HepG2 (cell line): ENCODE data around the gene TPBG. TPM values are rescaled to one million over a fixed set of nuclear protein-coding genes. Genes with fewer than 3 reads are reported as not detected.
A peak's percentile ranks its signal among the peaks of the same experiment; 100 is the strongest.

Source experiments
- ATAC-seq: fragments of 200-7000 bp; cut with Tn5 transposase; 3 replicates; pipeline ENCODE4 v1.9.1; 2020; ENCODE audit warnings: mild to moderate bottlenecking, moderate library complexity
- BruUV-seq: library from RNA; stranded (reverse); fragments of 400-500 nt; replicated peaks from 2 replicates; lab custom pipeline; 2021; lab: Mats Ljungman, UMichigan
- CTCF ChIA-PET: fragments of 300-600 bp; formaldehyde crosslinking; extraction: SDS; loops from one replicate; lab custom pipeline; 2021; ENCODE audit warnings: low total read pairs, inconsistent platforms, low intra/inter-chr PET ratio; lab: Yijun Ruan, JAX
- POLR2A ChIA-PET: fragments of 350-600 bp; sonication (Branson Sonifier 250); formaldehyde crosslinking; loops from one replicate; lab custom pipeline; 2020; ENCODE audit warnings: antibody characterized with exemption, inconsistent platforms; lab: Yijun Ruan, JAX
- DNase-seq: peaks from one replicate; pipeline ENCODE4 v3.0.0-alpha.2; 2015; ENCODE audit warnings: low spot score
- FAIRE-seq: peaks from 3 replicates; lab custom pipeline; 2011; peaks lifted over from hg19 to GRCh38; lab: Jason Lieb, UNC
- H2AFZ ChIP-seq: one replicate; pipeline ENCODE4 v1.6.1; 2011; ENCODE audit warnings: low read length, inconsistent platforms
- H3K27ac ChIP-seq: fragments of 300-600 bp; 3 replicates; pipeline ENCODE4 v1.8.0; 2011; ENCODE audit warnings: mixed run types, mild to moderate bottlenecking, mixed read lengths, low read length, inconsistent platforms; ENCODE audit not compliant: insufficient read depth; ENCODE audit errors: extremely low read length
- H3K27me3 ChIP-seq, 2 experiments: fragments of 200-600 bp in 1 of 2; 2 replicates in 1 of 2; 3 replicates in 1 of 2; pipeline versions ENCODE4 v1.6.0 to v1.8.0; 2011; ENCODE audit warnings: low read length in 2 of 2, mild to moderate bottlenecking in 2 of 2, moderate library complexity in 2 of 2, inconsistent platforms in 1 of 2; ENCODE audit not compliant: insufficient read depth in 2 of 2, control insufficient read depth in 1 of 2
- H3K36me3 ChIP-seq, 2 experiments: fragments of 200-600 bp in 1 of 2; replicated peaks in 1 of 2; 2 replicates in 1 of 2; 3 replicates in 1 of 2; pipeline versions ENCODE4 v1.5.1 to v1.8.0; 2011; ENCODE audit warnings: low read length in 2 of 2, inconsistent platforms in 1 of 2; ENCODE audit not compliant: insufficient read depth in 2 of 2, control insufficient read depth in 1 of 2
- H3K4me1 ChIP-seq: 2 replicates; pipeline ENCODE4 v1.5.1; 2012; ENCODE audit warnings: low read length, inconsistent platforms; ENCODE audit not compliant: insufficient read depth
- H3K4me2 ChIP-seq: 2 replicates; pipeline ENCODE4 v1.6.0; 2011; ENCODE audit warnings: low read depth, low read length, inconsistent platforms
- H3K4me3 ChIP-seq, 3 experiments: fragments of 200-600 bp in 1 of 3; sonication (generic), shearing (Covaris generic) in 1 of 3; replicated peaks in 1 of 3; 2 replicates each; pipeline ENCODE4 v1.5.1; 2011 to 2016; ENCODE audit warnings: low read length in 3 of 3, inconsistent platforms in 2 of 3, low read depth in 2 of 3, mild to moderate bottlenecking in 2 of 3, control low read depth in 1 of 3, mixed read lengths in 1 of 3; ENCODE audit not compliant: insufficient read depth in 1 of 3
- H3K79me2 ChIP-seq: one replicate; pipeline ENCODE4 v1.6.1; 2011; ENCODE audit warnings: low read length, inconsistent platforms; ENCODE audit not compliant: insufficient read depth
- H3K9ac ChIP-seq: 2 replicates; pipeline ENCODE4 v1.6.0; 2011; ENCODE audit warnings: mild to moderate bottlenecking, low read depth, low read length, inconsistent platforms; ENCODE audit not compliant: insufficient read depth
- H3K9me3 ChIP-seq: 2 replicates; pipeline ENCODE4 v1.5.1; 2012; ENCODE audit warnings: mild to moderate bottlenecking, low read length
- H4K20me1 ChIP-seq: 2 replicates; pipeline ENCODE4 v1.6.0; 2011; ENCODE audit warnings: inconsistent platforms, mild to moderate bottlenecking, low read length, moderate library complexity; ENCODE audit not compliant: insufficient read depth
- CTCF ChIP-seq: sonication (generic); formaldehyde crosslinking; IDR thresholded peaks from 2 replicates; pipeline ENCODE4 v1.5.0; 2020; ENCODE audit warnings: mild to moderate bottlenecking, missing genetic modification reagents, moderate library complexity
- HMGXB3 ChIP-seq: sonication (generic); formaldehyde crosslinking; IDR thresholded peaks from 2 replicates; pipeline ENCODE4 v1.4.0; 2020; ENCODE audit warnings: missing genetic modification reagents, borderline replicate concordance
- KDM3A ChIP-seq: IDR thresholded peaks from 2 replicates; pipeline ENCODE4 v1.6.1; 2018; ENCODE audit warnings: low read depth, missing compliant biosample characterization
- MIER2 ChIP-seq: IDR thresholded peaks from 2 replicates; pipeline ENCODE4 v1.6.1; 2016; ENCODE audit warnings: missing biosample characterization, missing genetic modification reagents
- PATZ1 ChIP-seq: sonication (generic); formaldehyde crosslinking; IDR thresholded peaks from 2 replicates; pipeline ENCODE4 v1.4.0; 2020; ENCODE audit warnings: missing genetic modification reagents
- STAG1 ChIP-seq: sonication (generic); formaldehyde crosslinking; IDR thresholded peaks from 2 replicates; pipeline ENCODE4 v1.4.0; 2020; ENCODE audit warnings: missing genetic modification reagents
- TP53 ChIP-seq: sonication (generic); formaldehyde crosslinking; conservative IDR thresholded peaks from 2 replicates; pipeline ENCODE4 v1.4.0; 2020; ENCODE audit warnings: missing genetic modification reagents
- ZNF136 ChIP-seq: sonication (generic); formaldehyde crosslinking; IDR thresholded peaks from 2 replicates; pipeline ENCODE4 v1.8.1; 2022; ENCODE audit warnings: low read depth, mild to moderate bottlenecking, moderate library complexity, missing genetic modification reagents
- ZNF432 ChIP-seq: sonication (generic); formaldehyde crosslinking; IDR thresholded peaks from 2 replicates; pipeline ENCODE4 v1.5.0; 2020; ENCODE audit warnings: missing genetic modification reagents, mild to moderate bottlenecking, borderline replicate concordance
- ZNF850 ChIP-seq: sonication (generic); formaldehyde crosslinking; conservative IDR thresholded peaks from 2 replicates; pipeline ENCODE4 v1.9.0; 2021; ENCODE audit warnings: mild to moderate bottlenecking, missing genetic modification reagents
- WGBS: methylation state at CpG from one replicate; pipeline ENCODE4 v1.1.6; 2017; ENCODE audit warnings: low lambda C conversion rate; 5-methylcytosine and 5-hydroxymethylcytosine counted together
- in situ Hi-C: cut with HindIII; loops from 2 replicates; pipeline ENCODE4 v1.10.0; 2017; ENCODE audit warnings: low pct_unique_long_range_greater_than_20kb; ENCODE audit not compliant: extremely low pct_ligation_motif_present
- intact Hi-C: fragments of 100-400 bp; cut with micrococcal nuclease; formaldehyde crosslinking; loops from one replicate; pipeline ENCODE4 v1.10.0; 2022; ENCODE audit not compliant: unreplicated experiment
- polyA plus RNA-seq, 8 experiments: library from polyadenylated mRNA; depleted of rRNA in 3 of 8; stranded (reverse) in 7 of 8; unstranded in 1 of 8; fragments of >200 nt; fragmentation: Illumina TruSeq in 4 of 8; extraction: Trizol in 4 of 8; gene quantifications; 2 replicates each; pipeline versions ENCODE4 v1.2.1 to v1.2.3, GENCODE V29; 2011 to 2016; ENCODE audit warnings: low read depth in 4 of 8, missing spikeins in 1 of 8, mixed read lengths in 1 of 8; ENCODE audit not compliant: insufficient read depth in 1 of 8
- total RNA-seq, 5 experiments: library from RNA; depleted of rRNA; stranded (reverse); fragments of >200 nt; fragmentation: Illumina TruSeq; extraction: Trizol; gene quantifications; 2 replicates each; pipeline ENCODE4 v1.2.3, GENCODE V29; 2016; ENCODE audit warnings: low read depth in 1 of 5

Gene TPBG
- total and polyA plus RNA-seq, 2 of the 13 experiments (the other 11 are each of a cell fraction or from before 2014, with no cell fraction given), result 0.73 to 0.75 TPM

GRCh38 chr6:82330171-82330804 lies 33.3 kb upstream of the TPBG start (continued):
- TF ChIP-seq ZNF850 (CRISPR knock-in tag) (no peak), PATZ1 (CRISPR knock-in tag) (no peak), ZNF136 (CRISPR knock-in tag) (no peak), MIER2 (no peak), KDM3A (CRISPR knock-in tag) (no peak)
- TF ChIP-seq, all 625 proteins: peak for 0

GRCh38 chr6:82331031-82331773 lies 32.4 kb upstream of the TPBG start:
- intact Hi-C loops, result no loop called here
- in situ Hi-C loops, result no loop called here
- ATAC-seq (peak; percentile 31; the same call in 1 of the 3 replicates), DNase-seq (no peak)
- H3K9me3 ChIP-seq, result no peaks in the 10 kb centered on the region
- H3K4me2 ChIP-seq, result no peak overlapping the region
- H3K4me1 ChIP-seq, result no peaks in the 10 kb centered on the region
- no peaks in the 10 kb centered on the region for H3K36me3 ChIP-seq
- H3K27me3 ChIP-seq, result no peaks in the 10 kb centered on the region
- H3K79me2 ChIP-seq, result no peaks in the 10 kb centered on the region
- H4K20me1 ChIP-seq, result no peaks in the 10 kb centered on the region
- CTCF ChIA-PET, result no interaction called here
- 0% methylated on average over 2 of the region's 2 CpGs for WGBS
- POLR2A ChIA-PET, result no interaction called here
- no peak overlapping the region for H3K27ac ChIP-seq
- TF ChIP-seq STAG1, result peak; percentile 15; the same call in 1 of the 2 replicates
- no peak for TF ChIP-seq TP53 (CRISPR knock-in tag)
- no peak for TF ChIP-seq HMGXB3 (CRISPR knock-in tag)
- 0 out of 2 replicates have a peak, but pooled peaks have one; percentile 16 for TF ChIP-seq CTCF (CRISPR knock-in tag)
- TF ChIP-seq ZNF432, result no peak
- TF ChIP-seq, all 625 proteins: peak for 2
- no peak for FAIRE-seq
- Histone ChIP-seq H3K9ac (no peak overlapping the region), H3K4me3 (no peak overlapping the region), H2AFZ (no peak overlapping the region)
- no TSS peak for BruUV-seq
